OCI-LY3 (cell line): ENCODE results near the gene KRTAP10-8.

Experiments
- H2AFZ ChIP-seq: fragments of 200-600, 300-600 bp; shearing (Covaris generic); 2 replicates; pipeline ENCODE4 v1.6.0; 2014; ENCODE audit warnings: antibody characterized with exemption, low read depth, low read length
- H3K27ac ChIP-seq: fragments of 200-600, 300-600 bp; sonication (generic); 2 replicates; pipeline ENCODE4 v1.5.1; 2014; ENCODE audit warnings: mild to moderate bottlenecking, low read length, moderate library complexity, mixed read lengths
- H3K27me3 ChIP-seq: fragments of 200-600, 300-600 bp; sonication (generic); 2 replicates; pipeline ENCODE4 v1.6.1; 2014; ENCODE audit warnings: low read depth, low read length, mixed read lengths
- H3K36me3 ChIP-seq: fragments of 200-600, 300-600 bp; sonication (generic); replicated peaks from 2 replicates; pipeline ENCODE3; 2014; ENCODE audit warnings: low read depth, low read length, mixed read lengths
- H3K4me1 ChIP-seq: fragments of 300-600, 200-600 bp; sonication (generic); 2 replicates; pipeline ENCODE4 v1.6.1; 2014; ENCODE audit warnings: low read length, mixed read lengths
- H3K4me2 ChIP-seq: fragments of 200-600, 300-600 bp; sonication (generic); 2 replicates; pipeline ENCODE4 v1.6.1; 2014; ENCODE audit warnings: low read length, mixed read lengths
- H3K4me3 ChIP-seq: fragments of 300-600, 200-600 bp; sonication (generic); 2 replicates; pipeline ENCODE4 v1.5.1; 2014; ENCODE audit warnings: antibody characterized with exemption, mild to moderate bottlenecking, low read length, moderate library complexity
- H3K79me2 ChIP-seq: fragments of 300-600, 200-600 bp; shearing (Covaris generic); 2 replicates; pipeline ENCODE4 v1.6.1; 2014; ENCODE audit warnings: mild to moderate bottlenecking, low read length, mixed read lengths
- H3K9ac ChIP-seq: fragments of 300-600, 200-600 bp; shearing (Covaris generic); 2 replicates; pipeline ENCODE4 v1.6.0; 2014; ENCODE audit warnings: mild to moderate bottlenecking, low read length, moderate library complexity
- H3K9me3 ChIP-seq: fragments of 200-600, 300-600 bp; shearing (Covaris generic); 2 replicates; pipeline ENCODE4 v1.6.1; 2014; ENCODE audit warnings: low read length, mixed read lengths; ENCODE audit not compliant: insufficient read depth
- H4K20me1 ChIP-seq: fragments of 200-600, 300-600 bp; sonication (generic); 2 replicates; pipeline ENCODE4 v1.6.1; 2016; ENCODE audit warnings: low read length, mixed read lengths; ENCODE audit not compliant: insufficient read depth
- CTCF ChIP-seq: fragments of 200-600, 300-600 bp; sonication (generic); IDR thresholded peaks from 2 replicates; pipeline ENCODE4 v1.5.1; 2014; ENCODE audit warnings: antibody characterized with exemption, low read length, low read depth
- EZH2phosphoT487 ChIP-seq: fragments of 200-600 bp; shearing (Covaris generic); IDR thresholded peaks from 2 replicates; pipeline ENCODE4 v1.6.1; 2018; ENCODE audit warnings: antibody characterized with exemption, mixed run types, low read depth

Gene KRTAP10-8

GRCh38 chr21:44574457-44575306 lies 37.2 kb upstream of the KRTAP10-8 start:
- Histone ChIP-seq H3K79me2 (no peaks in the 10 kb centered on the region), H3K4me3 (no peak overlapping the region), H3K36me3 (no peaks in the 10 kb centered on the region), H3K27me3 (no peaks in the 10 kb centered on the region), H3K9me3 (no peaks in the 10 kb centered on the region), H2AFZ (no peak overlapping the region), H3K4me1 (no peaks in the 10 kb centered on the region), H3K27ac (no peak overlapping the region), H3K4me2 (no peak overlapping the region), H3K9ac (no peak overlapping the region), H4K20me1 (no peaks in the 10 kb centered on the region)
- TF ChIP-seq CTCF, result no peak

DNA sequence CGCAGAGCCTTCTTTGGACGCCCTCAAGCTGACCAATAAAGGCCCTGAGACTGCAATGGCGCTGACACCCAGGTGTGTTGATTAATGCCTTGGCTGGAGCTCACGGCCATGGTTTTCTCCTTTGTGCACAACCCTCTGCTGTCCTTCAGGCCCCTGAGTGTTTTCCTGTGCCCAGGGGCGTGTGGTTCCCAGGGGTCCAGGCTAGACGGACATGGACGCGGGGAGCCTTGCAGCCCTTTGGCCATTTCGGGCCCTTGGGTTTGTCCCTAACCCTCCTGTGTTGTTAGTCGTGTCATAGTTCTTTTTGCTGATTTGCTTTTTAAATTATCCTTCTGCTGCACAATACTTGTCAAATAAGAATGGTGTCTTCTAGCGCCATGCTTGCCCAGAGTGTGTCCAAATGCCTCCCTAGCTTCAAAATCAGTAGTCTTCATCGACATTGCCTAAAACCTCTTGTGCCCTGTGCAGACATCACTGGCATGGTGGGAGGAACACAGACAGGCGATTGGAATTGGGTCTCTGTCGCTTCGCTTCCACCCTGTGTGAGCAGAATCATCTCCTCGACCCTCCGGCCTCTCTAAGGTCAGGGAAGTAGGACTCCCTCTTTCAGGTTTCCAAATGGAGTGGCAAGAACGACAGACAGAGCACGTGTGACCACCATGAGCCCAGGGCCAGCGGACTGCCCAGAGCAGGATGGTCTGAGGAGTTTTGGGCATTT lies 36.4 kb upstream of the KRTAP10-8 start:
- Histone ChIP-seq H2AFZ (no peak overlapping the region), H3K36me3 (no peaks in the 10 kb centered on the region), H3K27ac (no peak overlapping the region), H4K20me1 (no peaks in the 10 kb centered on the region), H3K79me2 (no peaks in the 10 kb centered on the region), H3K9me3 (no peaks in the 10 kb centered on the region), H3K4me3 (no peak overlapping the region), H3K27me3 (no peaks in the 10 kb centered on the region), H3K4me2 (no peak overlapping the region), H3K4me1 (no peaks in the 10 kb centered on the region), H3K9ac (no peak overlapping the region)
- TF ChIP-seq CTCF (no peak), EZH2phosphoT487 (no peak)

DNA sequence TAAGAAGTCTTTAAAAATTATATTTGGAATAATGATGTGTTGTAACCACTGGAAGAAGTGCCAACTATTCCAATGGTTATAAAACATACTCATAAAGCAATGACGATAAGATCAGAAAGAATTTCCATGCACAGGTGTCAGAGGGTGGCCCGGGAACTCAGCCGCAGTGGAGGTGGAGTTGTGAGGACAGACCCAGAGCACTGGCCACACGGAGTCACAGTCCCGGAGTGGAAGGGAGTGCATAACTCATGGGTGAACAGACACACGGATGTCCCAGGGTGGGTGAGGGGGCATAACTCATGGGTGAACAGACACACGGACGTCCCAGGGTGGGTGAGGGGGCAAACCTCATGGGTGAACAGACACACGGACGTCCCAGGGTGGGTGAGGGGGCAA lies 35.9 kb upstream of the KRTAP10-8 start:
- no peak overlapping the region for H2AFZ ChIP-seq
- no peaks in the 10 kb centered on the region for H3K27me3 ChIP-seq
- H3K9me3 ChIP-seq, result no peaks in the 10 kb centered on the region
- no peak overlapping the region for H3K27ac ChIP-seq
- H3K79me2 ChIP-seq, result no peaks in the 10 kb centered on the region
- no peak overlapping the region for H3K4me2 ChIP-seq
- TF ChIP-seq EZH2phosphoT487, result no peak
- no peak for TF ChIP-seq CTCF
- H4K20me1 ChIP-seq, result no peaks in the 10 kb centered on the region
- H3K4me1 ChIP-seq, result no peaks in the 10 kb centered on the region
- H3K4me3 ChIP-seq, result no peak overlapping the region
- H3K9ac ChIP-seq, result no peak overlapping the region
- H3K36me3 ChIP-seq, result no peaks in the 10 kb centered on the region

- Histone ChIP-seq H3K27ac (no peak overlapping the region), H4K20me1 (no peaks in the 10 kb centered on the region), H3K36me3 (no peaks in the 10 kb centered on the region), H3K9ac (no peak overlapping the region), H3K4me1 (peaks cover 3% of the 10 kb centered on the region), H2AFZ (no peak overlapping the region), H3K4me2 (no peak overlapping the region), H3K4me3 (no peak overlapping the region), H3K9me3 (no peaks in the 10 kb centered on the region), H3K27me3 (no peaks in the 10 kb centered on the region), H3K79me2 (no peaks in the 10 kb centered on the region)
- TF ChIP-seq CTCF (no peak), EZH2phosphoT487 (no peak)
Measured at GRCh38 chr21:44578371-44579055, 33.4 kb upstream of the KRTAP10-8 start.
